Upper lobe of left lung (tissue), 6 donors: ENCODE data around the gene NBDY. TPM values are rescaled to one million over a fixed set of nuclear protein-coding genes. Genes with fewer than 3 reads are reported as not detected.

Experiments used
- ATAC-seq, 2 donors: fragments of 200-7000 bp; cut with Tn5 transposase; one replicate each; pipeline ENCODE4 v1.9.1; 2022; ENCODE audit warnings: mild to moderate bottlenecking in 2 of 2, moderate library complexity in 2 of 2; ENCODE audit not compliant: low FRiP score in 2 of 2
- DNase-seq, 2 donors: peaks; one replicate each; pipeline ENCODE4 v3.0.0-alpha.2; 2019 to 2020
- H3K27ac ChIP-seq, 4 donors: fragments of 200-600 bp; sonication (generic); one replicate each; pipeline ENCODE4 v1.5.1; 2016 to 2019
- H3K27me3 ChIP-seq, 4 donors: fragments of 200-600 bp; sonication (generic); one replicate each; pipeline ENCODE4 v1.5.1; 2017 to 2019
- H3K36me3 ChIP-seq, 4 donors: fragments of 200-600 bp; sonication (generic); one replicate each; pipeline ENCODE4 v1.5.1; 2016 to 2019
- H3K4me1 ChIP-seq, 4 donors: fragments of 200-600 bp; sonication (generic); one replicate each; pipeline ENCODE4 v1.5.1; 2018 to 2019
- H3K4me3 ChIP-seq, 4 donors: fragments of 200-600 bp; sonication (generic); one replicate each; pipeline ENCODE4 v1.5.1; 2017 to 2019; ENCODE audit warnings: mild to moderate bottlenecking in 2 of 4, moderate library complexity in 1 of 4
- H3K9me3 ChIP-seq, 4 donors: fragments of 200-600 bp; sonication (generic); one replicate each; pipeline ENCODE4 v1.5.1; 2018 to 2019
- EP300 ChIP-seq, 4 donors: sonication (generic); formaldehyde crosslinking; IDR thresholded peaks; one replicate each; pipeline ENCODE4 v1.5.1; 2017; ENCODE audit warnings: antibody characterized with exemption in 4 of 4, control low read depth in 2 of 4
- POLR2A ChIP-seq, 4 donors: fragments of 450-650 bp; IDR thresholded peaks; one replicate each; pipeline ENCODE4 v1.5.1; 2016 to 2017; ENCODE audit warnings: antibody characterized with exemption in 4 of 4, mild to moderate bottlenecking in 2 of 4
- POLR2AphosphoS5 ChIP-seq, 2 donors: sonication (generic); formaldehyde crosslinking; IDR thresholded peaks; one replicate each; pipeline ENCODE4 v1.5.1; 2017; ENCODE audit warnings: antibody characterized with exemption in 2 of 2
- WGBS, 2 donors: methylation state at CpG; one replicate each; pipeline ENCODE4 v1.1.5; 2017 to 2018; 5-methylcytosine and 5-hydroxymethylcytosine counted together
- total RNA-seq, 6 donors: library from RNA; depleted of rRNA in 4 of 6; stranded (reverse); fragments of >200 nt in 4 of 6; gene quantifications; one replicate each; pipeline versions ENCODE4 v1.1.0 to v1.2.1, GENCODE V29; 2016 to 2021
- TF ChIP-seq, protein P1 (sequence below), 6 experiments: fragments of 450-650 bp in 4 of 6; fragments of 200-600 bp in 2 of 6; sonication (generic) in 2 of 6; IDR thresholded peaks; one replicate each; pipeline ENCODE4 v1.5.1; 2016 to 2019; ENCODE audit warnings: antibody characterized with exemption in 6 of 6
- donor health status: DM: no; HTN: no; CAD: no; lungs with moderate emphysema.
- donor health status: DM: no; HTN: yes; CAD: no; lungs with severe emphysema.

The NBDY gene
- total RNA-seq, 6 donors from 2014 or later = 9.4 to 34.2 (median 14.4) TPM

DNA sequence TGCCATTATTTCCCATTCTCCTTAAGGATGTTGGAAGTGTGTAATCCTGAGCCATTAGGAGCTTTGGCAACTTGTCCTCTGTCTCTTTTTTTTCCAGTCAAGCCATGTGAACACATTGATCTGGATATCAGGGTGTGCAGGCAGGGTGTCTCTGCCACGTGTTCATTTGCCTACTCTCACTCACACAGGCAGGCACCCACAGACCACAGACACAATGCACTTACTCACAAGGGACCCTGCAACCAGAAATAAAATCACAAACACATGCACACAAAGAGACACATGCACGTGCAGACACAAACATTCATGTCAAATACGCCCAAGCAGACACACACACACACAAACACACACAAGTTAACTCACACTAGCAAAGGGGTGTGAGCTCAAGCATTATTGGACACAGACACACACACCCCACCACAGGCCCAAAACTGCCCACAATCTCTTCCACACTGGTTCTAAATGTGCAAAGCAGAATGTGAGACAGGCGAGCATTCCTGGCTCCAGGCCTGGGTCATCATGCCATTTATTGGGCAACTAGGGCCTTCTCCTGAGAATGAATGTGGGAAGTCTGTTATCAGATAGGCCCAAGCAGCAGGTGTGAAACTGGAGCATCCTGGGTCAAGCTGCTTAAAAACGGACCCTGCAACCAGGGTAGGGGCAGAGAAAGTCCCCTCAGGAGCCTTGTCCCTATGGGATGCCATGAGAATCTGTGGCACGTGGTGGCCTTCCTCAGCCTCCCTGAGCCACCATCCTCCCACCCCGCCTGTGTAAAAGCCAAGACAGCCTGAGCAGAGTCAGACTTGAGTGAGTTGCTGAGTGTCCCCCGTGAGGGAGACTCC, 63.4 kb downstream of the NBDY start:
- H3K4me3 ChIP-seq = no peak overlapping the region
- TF ChIP-seq POLR2A (IDR thresholded peaks at IDR 0.05) (no peak), POLR2AphosphoS5 (IDR thresholded peaks at IDR 0.05) (no peak), EP300 (IDR thresholded peaks at IDR 0.05) (no peak)
- TF ChIP-seq, protein P1, sequence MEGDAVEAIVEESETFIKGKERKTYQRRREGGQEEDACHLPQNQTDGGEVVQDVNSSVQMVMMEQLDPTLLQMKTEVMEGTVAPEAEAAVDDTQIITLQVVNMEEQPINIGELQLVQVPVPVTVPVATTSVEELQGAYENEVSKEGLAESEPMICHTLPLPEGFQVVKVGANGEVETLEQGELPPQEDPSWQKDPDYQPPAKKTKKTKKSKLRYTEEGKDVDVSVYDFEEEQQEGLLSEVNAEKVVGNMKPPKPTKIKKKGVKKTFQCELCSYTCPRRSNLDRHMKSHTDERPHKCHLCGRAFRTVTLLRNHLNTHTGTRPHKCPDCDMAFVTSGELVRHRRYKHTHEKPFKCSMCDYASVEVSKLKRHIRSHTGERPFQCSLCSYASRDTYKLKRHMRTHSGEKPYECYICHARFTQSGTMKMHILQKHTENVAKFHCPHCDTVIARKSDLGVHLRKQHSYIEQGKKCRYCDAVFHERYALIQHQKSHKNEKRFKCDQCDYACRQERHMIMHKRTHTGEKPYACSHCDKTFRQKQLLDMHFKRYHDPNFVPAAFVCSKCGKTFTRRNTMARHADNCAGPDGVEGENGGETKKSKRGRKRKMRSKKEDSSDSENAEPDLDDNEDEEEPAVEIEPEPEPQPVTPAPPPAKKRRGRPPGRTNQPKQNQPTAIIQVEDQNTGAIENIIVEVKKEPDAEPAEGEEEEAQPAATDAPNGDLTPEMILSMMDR (IDR thresholded peaks at IDR 0.05) = no peak
- H3K4me1 ChIP-seq = peaks cover 0 to 1% (median 0%) of the 10 kb centered on the region in 4 donors
- WGBS, 2 donors = 71 to 83% methylated on average over 1 to 8 of the region's 8 CpGs
- no peaks in the 10 kb centered on the region for H3K9me3 ChIP-seq
- H3K27me3 ChIP-seq = no peaks in the 10 kb centered on the region
- H3K36me3 ChIP-seq = peaks cover 0 to 2% (median 0%) of the 10 kb centered on the region in 4 donors
- ATAC-seq = no peak
- H3K27ac ChIP-seq = no peak overlapping the region
- DNase-seq = peak in 1 of 2 donors; percentile 9

- peaks cover 0 to 7% (median 0%) of the 10 kb centered on the region in 4 donors for H3K4me1 ChIP-seq
- 100% methylated on average over 1 of the region's 1 CpG; no CpG with 5 or more reads in 1 of the 2 donors for WGBS, 2 donors
- H3K27me3 ChIP-seq = no peaks in the 10 kb centered on the region
- H3K9me3 ChIP-seq = no peaks in the 10 kb centered on the region
- DNase-seq (no peak), ATAC-seq (no peak)
- peaks cover 0 to 2% (median 0%) of the 10 kb centered on the region in 4 donors for H3K36me3 ChIP-seq
- no peak overlapping the region for H3K4me3 ChIP-seq
- TF ChIP-seq, protein P1 (IDR thresholded peaks at IDR 0.05) = no peak
- TF ChIP-seq POLR2A (IDR thresholded peaks at IDR 0.05) (no peak), POLR2AphosphoS5 (IDR thresholded peaks at IDR 0.05) (no peak), EP300 (IDR thresholded peaks at IDR 0.05) (no peak)
- no peak overlapping the region for H3K27ac ChIP-seq
Measured at GRCh38 chrX:56793112-56793430, 64.0 kb downstream of the NBDY start.

DNA sequence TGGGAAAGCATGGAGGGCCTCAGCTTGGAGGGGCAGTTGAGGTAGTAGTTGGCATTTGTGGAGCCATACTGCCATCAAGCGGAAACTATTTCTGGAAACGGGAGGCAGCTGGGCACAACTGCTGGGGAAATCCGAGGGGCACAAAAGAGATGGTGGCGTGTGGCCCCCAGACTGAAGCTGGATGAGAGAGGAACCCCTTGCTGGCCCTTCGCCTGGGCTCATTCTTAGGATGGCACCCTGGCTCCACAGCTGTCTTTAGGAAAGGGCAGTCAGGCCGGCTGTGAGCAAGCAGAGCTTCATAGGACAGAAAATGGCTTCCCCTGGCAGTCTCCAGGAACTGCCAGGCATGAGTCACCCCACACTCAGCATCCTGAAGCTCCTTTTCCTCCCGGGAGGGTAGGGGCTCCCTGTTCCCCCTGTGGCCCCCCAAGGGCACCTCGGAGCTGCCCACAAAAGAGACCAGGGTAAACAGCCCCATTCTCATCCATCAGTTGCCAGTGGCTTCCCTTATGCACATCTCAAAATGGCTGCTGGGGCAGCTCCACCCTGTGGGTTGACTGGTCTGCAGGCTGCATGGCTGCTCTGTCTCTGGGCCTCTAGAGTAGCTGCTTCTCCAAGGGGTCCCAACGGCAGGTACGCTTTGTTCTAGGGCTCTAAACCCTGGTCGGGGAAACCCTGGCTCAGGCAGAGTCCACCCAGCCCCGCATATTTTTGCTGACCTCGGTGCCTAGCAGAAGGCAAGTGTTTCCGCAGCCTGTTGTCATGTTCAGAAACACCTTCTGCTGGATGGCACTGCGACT, 64.7 kb downstream of the NBDY start:
- ATAC-seq = peak in 1 of 2 donors; percentile 2
- Histone ChIP-seq H3K9me3 (no peaks in the 10 kb centered on the region), H3K27ac (no peak overlapping the region), H3K4me1 (peaks cover 0 to 8% (median 2%) of the 10 kb centered on the region in 4 donors), H3K27me3 (no peaks in the 10 kb centered on the region), H3K4me3 (peak overlapping the region in 1 of 4 donors; percentile 10), H3K36me3 (peaks cover 0 to 2% (median 0%) of the 10 kb centered on the region in 4 donors)
- peak in 1 of 2 donors; percentile 18 for DNase-seq
- WGBS, 2 donors = 79 to 97% methylated on average over 7 to 15 of the region's 15 CpGs
- TF ChIP-seq EP300 (IDR thresholded peaks at IDR 0.05) = no peak
- no peak for TF ChIP-seq POLR2A (IDR thresholded peaks at IDR 0.05)
- TF ChIP-seq, protein P1 (IDR thresholded peaks at IDR 0.05) = no peak
- no peak for TF ChIP-seq POLR2AphosphoS5 (IDR thresholded peaks at IDR 0.05)

DNA sequence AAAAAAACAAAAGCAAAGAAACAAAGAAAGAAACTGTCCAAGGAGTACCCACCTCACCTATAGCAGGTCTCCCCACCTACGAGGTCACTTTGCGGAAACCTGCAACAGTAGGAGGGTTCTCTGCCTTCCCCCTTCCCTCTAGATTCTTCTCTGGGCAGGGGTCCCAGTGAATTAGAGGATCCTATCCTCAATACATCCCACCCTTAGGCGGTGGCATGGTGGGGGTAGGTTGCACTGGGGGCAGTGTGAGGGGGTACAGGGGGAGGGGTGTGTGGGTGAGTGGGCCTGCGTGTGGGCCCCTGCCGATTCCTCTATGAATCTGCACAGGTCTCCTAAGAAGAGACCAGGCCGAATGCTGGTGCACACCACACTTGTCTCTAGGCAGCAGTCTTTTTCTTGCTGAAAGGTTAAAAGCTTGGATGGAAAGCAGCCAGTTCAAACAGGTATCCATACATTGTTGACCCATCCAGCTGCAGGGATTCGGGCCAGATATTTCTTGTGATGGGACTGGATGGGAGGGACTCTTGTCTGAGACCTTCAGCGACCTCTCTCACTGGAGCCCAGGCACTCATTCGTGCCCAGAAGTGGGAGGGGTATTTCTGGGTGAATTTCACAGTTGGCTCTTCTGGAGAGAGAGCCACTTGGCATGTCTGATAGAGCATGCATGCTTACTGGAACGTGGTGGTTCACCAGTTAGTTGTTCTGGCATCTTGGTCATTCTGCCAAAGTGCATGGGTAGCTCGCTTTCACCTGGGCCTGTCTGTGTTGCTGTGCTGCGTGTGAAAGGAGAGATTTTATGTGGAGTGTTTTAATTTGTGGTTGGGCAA, 65.6 kb downstream of the NBDY start:
- H3K27ac ChIP-seq = no peak overlapping the region
- DNase-seq = no peak
- no peaks in the 10 kb centered on the region for H3K9me3 ChIP-seq
- TF ChIP-seq EP300 (IDR thresholded peaks at IDR 0.05) = no peak
- TF ChIP-seq, protein P1 (IDR thresholded peaks at IDR 0.05) = no peak
- no peak for TF ChIP-seq POLR2AphosphoS5 (IDR thresholded peaks at IDR 0.05)
- TF ChIP-seq POLR2A (IDR thresholded peaks at IDR 0.05) = no peak
- 75 to 76% methylated on average over 5 to 12 of the region's 12 CpGs for WGBS, 2 donors
- H3K36me3 ChIP-seq = no peaks in the 10 kb centered on the region
- H3K27me3 ChIP-seq = no peaks in the 10 kb centered on the region
- no peak for ATAC-seq
- H3K4me1 ChIP-seq = peaks cover 0 to 8% (median 4%) of the 10 kb centered on the region in 4 donors
- no peak overlapping the region for H3K4me3 ChIP-seq
